ENCODE measurements around the gene APOBEC3B.
"Not testable (repeated sequence)": the region's sequence is repeated elsewhere in the genome, so short reads cannot be mapped to it uniquely, and the experiment has no call there.

The APOBEC3B gene

DNA sequence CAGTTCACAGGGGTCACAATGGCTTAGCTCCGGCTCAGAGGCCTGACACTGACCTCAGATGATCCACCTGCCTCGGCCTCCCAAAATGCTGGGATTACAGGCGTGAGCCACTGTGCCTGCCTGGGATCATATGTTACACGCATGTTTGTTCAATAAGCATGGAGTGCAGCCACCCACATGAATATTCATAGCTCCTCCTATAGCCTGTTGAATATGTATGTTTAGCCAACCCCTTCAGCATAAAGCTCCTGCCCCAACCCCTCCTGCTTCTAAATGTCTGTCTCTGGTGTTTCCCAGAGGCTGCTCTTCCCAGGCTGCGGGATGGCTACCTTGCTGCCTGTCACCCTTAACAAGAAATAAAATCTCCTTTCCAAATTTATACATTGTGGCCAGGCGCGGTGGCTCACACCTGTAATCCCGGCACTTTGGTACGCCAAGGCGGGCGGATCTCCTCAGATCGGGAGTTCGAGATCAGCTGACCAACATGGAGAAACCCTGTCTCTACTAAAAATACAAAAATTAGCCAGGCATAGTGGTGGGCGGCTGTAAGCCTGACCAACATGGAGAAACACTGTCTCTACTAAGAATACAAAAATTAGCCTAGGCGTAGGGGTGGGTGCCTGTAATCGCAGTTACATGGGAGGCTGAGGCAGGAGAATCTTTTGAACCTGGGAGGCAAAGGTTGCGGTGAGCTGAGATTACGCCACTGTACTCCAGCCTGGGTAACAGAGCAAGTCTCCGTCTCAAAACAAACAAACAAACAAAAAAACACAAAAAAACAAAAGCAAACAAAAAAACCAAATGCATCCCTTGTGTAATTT, 57.4 kb downstream of the APOBEC3B start:
- no peak for DNase-seq

DNA sequence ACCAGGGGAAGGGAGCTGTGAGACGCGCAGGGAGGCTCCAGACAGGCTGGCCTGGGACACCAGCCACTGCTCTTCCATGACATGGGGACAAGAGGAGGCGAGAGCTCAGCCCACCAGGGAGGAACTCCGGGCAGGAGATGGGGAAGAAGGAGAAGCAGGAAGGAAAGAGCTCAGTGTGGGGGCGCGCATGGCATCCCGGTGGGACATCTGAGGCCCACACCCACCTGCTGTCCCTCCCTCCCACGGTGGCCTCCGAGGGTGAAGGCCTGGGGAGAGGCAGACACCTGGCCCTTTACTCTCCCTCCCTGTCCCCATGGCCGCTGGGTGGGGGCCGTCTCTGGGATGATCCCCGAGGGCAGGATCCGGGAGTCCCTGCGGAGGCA, 58.0 kb downstream of the APOBEC3B start:
- DNase-seq = not testable (repeated sequence)

DNA sequence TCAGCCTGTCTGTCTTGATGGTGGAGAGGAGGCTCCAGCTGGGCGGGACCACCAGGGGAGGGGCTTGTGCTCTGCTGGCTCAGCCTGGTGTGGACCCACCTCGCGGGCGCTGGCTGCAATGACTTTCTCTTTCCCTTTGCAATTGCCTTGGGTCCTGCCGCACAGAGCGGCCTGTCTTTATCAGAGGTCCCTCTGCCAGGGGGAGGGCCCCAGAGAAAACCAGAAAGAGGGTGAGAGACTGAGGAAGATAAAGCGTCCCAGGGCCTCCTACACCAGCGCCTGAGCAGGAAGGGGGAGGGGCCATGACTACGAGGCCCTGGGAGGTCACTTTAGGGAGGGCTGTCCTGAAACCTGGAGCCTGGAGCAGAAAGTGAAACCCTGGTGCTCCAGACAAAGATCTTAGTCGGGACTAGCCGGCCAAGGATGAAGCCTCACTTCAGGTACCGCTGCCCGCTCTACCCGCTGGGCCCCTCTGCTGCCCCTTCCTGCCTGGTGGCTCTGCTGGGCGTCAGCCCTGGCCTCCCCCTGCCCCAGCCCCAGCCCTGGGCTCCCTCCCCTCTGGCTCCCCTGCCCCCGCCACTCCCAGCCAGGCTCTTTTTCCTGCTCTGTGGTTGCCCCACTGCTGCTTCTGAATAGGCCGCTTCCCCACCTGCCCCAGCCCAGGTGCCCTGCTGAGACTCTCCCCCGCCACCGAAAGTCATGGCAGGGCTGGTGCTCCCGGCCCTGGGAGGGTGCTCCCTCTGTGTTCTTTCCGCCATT, 58.6 kb downstream of the APOBEC3B start, which contains the start of gene APOBEC3F:
APOBEC3F (plus strand) TSS at position 327 of the 759 bp plus-strand sequence; CDS start at position 424, 97 bp downstream.
- DNase-seq = not testable (repeated sequence)

DNA sequence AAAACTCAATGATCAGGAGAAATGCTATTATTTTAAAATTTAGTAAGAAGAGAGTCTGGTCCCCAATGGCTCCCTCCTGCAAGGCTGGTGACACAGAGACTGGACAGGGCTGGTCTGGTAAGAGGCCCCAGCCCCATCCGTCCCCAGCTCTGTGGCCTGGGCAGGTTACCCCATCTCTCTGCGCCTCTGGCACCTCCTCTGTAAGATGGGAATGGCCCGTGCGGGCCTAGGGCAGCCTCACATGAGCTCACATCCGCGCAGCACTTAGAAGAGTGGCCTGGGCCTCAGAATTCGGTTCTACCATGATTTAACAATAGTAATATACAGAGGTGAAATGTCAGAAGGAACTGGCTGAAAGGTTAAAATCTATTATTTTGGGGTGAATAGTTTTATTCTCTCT, 59.8 kb downstream of the APOBEC3B start:
- no peak for DNase-seq

All from GF-D8 (cell line).